HS-27A (cell line): ENCODE data around the gene SUSD6.
"Not testable (repeated sequence)": the region's sequence is repeated elsewhere in the genome, so short reads cannot be mapped to it uniquely, and the experiment has no call there.

Experiments used
- DNase-seq: peaks from one replicate; pipeline ENCODE4 v3.0.0-alpha.2; 2012; ENCODE audit warnings: low read depth, missing footprints

SUSD6 gene

DNA sequence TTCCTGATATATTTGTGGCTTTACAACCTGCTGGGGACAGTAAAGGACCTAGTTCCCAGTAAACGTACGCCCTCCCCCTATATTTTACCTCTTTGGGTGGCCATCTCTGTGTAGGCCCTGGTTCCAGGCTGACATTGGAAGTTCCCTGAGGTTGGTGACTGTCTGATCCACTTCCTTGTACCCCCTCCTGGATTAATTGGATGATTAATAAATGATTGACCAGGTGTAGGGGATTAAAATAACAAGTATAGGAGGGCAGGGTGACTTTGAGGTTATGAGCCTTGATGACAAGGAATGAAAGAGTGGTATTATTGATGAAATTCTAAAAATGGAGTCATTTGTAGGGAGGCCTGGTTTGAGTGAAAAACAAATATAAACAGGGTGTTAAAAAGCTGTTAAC, 9.6 kb downstream of the SUSD6 start:
- no peak for DNase-seq

DNA sequence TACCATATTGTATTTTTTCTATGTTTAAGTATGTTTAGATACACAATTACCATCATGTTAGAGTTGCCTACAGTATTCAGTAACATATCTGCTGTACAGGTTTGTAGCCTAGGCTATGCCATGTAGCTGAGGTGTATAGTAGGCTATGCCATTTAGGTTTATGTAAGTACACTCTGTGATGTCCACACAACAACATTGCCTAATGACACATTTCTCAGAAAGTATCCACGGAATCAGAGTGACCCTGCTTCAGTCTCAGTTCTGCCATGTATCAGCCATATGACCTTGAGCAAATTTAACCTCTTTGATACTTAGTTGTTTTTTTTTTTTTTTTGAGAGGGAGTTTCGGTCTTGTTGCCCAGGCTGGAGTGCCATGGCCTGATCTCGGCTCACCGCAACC, 12.7 kb downstream of the SUSD6 start:
- no peak for DNase-seq

DNA sequence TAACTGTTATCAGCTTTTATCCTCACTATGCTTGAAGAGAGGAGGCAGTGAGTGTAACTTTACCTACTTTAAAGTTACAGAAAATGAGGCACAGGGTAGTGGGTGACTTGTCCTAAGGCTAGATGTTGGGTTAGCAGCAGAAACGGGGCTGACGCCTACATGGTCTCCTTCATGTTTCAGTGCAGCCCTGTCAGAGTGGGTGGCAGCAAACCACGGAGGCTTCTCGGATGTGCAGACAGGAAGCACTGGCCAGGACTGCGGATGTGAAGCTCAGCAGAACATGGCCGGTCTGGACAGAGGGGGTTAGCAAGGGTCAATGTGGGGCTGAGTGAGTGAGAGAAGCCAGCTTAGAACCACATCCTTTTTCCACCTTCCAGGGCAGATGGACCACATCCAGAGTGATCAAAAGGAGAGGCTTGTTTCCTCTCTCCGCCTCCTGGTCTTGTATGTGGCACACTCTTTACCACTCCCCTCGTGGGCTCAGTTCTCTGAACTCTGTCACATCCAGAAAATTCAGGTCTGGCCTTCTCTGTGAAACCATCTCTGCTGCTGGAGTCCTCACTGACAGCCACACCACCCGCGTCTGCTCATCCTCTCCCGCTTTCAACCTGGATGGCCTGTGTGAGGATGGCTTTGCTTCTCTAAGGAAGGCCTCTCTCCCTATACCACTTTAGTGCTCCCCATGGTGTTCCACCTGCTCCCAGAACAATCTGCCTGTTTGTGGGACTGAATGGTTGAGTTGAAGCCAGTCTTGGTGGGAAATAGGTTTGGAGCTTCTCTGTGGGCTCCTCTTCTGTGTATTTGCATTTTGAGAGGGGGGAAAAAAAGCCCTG, 14.1 kb downstream of the SUSD6 start:
- no peak for DNase-seq

DNA sequence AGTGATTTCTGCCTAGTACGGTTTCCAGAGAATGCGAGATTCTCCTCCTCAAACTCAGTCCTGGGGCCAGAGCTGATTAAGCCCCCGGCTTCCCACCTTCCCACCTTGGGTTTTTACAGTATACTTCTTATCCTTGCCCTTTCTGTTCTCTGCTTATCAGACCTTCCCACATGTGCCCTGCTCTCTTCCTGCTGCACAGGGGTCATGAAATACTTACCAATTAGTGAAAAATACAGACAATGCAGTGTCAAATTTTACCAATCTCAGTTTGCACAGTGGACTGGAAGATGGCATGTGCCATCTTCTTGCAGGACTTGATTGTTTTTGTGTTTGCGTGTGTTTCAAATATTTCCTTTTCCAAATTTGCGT, 14.7 kb downstream of the SUSD6 start:
- no peak for DNase-seq

DNA sequence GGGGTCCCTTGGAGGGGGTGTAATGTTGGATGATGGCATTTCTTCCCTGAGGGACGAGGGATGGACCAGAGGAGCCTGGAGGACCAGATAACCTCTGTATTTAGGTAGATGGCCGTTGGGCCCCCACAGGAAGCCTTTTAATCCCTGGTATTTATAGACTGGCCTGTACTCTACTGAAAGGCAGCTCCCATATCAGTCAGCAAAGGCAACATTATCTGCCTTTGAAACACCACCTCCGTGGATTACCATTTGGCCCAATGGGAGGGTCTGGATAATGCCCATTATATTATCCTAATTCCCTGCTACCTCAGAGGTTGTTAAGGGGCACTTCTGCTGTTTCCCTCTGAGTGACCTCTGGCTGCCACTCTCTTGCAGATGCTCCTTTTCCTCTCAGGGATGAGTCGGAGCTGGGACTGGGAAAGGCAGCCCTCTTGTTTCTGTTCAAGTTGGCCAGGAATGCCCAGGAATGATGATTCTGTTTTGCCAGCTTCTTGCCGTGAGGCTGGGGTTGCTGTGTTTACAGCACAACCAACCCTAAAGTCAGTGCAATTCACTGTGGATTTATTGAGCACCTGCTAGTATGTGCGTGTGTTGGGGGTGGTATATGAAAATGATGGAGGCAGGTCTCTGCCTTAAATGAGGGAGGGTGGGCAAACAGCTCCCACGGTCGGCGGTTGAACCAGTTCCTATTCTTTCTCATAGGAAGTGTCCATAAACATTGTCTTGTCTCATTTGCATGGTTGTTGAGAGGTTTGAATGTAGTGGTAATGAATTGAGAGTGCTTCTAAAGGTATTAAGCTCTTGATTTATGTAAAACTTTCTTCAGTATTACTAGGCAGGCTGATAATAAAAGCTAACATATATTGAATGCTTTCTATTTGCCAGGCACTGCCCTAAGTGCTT, 18.1 kb downstream of the SUSD6 start:
- no peak for DNase-seq

DNA sequence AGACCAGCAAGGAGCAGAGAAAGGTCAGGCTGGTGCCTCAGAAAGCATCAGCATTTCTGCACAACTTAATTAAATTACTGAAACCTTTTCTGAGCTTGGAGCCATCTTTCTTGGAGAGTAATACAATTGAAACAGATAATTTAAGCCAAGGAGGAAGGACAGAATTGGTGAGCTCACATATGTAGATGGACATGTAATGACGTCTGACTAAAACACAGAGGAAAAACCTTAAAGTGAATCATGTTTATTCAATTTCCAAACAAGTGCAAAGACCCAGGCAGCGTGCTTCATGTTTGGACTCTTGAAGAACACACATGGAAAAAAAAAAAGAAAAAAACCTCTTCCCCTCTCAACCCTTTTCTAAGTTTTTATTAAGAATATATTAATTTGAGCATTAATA, 19.0 kb downstream of the SUSD6 start:
- DNase-seq = no peak

DNA sequence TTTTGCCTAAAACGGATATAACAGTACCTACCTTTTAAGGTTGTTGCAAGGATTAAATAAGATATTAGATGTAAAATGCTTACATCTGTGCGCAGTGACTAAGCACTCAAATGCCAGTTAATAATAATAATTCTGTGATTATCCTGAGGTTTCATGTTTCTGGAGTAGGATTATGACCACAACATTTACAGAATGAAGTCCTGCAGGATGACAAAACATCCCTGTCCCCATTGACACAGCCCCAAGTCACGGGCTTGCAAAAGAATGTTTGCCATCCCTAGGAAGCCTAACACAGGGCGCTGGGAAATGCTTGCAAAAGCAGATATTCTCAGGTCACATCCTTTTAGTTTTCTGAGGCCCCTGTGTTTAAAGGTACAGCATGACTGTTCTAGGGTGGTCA, 20.1 kb downstream of the SUSD6 start:
- DNase-seq = no peak

DNA sequence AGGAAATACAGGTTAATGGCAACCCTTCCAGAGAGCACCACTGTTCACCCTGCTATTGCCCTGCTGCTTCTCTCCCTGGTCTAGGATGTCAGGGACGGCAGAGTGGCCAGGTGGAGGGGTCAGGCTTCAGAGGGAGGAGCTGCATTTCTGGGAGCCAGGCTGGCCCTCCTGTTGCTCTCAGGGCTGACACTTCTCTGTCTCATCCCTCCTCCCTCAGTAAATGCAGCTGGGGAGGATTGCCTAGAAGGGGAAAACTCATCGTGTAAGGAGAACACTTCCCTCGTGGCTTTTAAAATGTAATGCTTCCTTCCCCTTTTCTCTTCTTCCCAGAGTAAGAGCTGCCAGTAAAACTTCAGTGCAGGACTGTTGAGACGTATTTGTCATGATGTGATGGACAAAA, 20.8 kb downstream of the SUSD6 start:
- DNase-seq = no peak

DNA sequence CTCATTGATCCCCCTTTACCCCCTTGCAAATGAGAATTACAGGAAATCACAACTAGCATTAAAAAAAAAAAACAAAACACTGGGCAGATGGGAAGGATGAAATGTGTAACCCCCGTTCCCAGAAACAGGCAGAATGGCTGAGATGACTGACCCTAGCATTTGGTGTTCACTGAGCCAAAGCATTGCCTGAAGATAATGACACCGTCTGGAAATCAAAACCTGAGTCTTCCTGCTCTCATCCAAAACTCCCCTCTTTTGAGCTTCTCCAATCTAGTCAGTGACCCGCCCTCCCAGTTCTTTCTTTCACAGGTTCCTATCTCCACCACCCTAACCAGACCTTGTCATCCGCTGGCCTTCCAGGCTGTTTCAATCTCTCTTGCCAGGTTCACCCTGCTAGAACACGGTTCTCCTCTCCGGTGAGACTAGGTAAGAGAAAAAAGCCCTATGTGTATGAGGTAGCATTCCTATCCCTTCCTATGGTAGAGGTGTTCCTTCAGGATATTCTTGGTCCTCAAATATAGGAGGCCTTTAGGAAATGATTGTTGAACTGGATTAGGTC, 21.3 kb downstream of the SUSD6 start:
- no peak for DNase-seq

DNA sequence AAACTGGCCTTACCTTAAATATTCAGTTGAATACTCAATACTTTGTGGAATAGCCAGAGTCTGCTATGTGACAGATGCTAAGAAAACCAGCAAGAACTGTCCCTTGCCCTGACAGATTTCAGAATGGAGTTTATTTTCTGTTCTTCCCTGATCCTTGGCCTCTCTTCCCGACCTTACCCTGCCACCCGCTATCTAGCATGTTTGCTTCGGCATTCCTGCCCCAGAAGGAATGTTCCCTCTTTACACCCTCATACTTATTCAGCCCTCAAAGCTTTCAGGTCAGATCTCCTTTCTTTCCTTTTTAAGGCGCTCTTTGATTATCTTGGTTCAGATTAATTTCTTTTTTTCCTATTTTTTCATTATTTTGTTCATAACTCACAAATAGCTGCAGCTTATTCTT, 21.8 kb downstream of the SUSD6 start:
- no peak for DNase-seq

DNA sequence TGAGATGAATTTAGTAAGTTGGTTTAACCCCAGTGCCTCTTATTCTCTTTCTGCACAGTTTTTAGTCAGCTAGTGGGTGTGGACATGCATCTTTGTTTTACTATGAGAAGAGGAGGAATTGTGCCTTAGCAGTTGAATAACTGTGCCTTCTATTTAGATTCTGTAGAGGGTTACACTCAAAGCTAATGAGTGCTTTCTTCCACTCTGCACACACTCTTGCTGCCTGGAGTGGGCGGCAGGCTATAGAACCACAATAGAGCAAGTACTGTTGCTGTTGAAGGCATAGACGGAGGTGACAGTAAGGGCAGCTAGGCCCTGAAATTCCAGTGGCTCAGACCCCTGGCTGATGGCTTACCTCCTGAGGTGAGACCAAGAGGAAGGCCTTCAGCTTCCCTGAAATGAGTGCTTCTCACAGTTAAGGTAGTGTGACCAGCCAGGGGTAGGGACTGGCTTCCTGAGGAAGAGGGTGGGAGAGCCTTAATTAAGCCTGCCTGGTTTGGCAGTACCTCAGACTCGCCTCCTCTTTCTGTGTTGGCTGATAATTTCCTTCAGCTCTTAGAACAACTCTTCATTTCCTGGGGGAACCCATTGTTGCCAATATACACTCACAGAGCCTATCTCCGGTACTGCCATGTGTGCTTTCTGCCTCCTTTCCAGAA, 24.7 kb downstream of the SUSD6 start:
- no peak for DNase-seq

DNA sequence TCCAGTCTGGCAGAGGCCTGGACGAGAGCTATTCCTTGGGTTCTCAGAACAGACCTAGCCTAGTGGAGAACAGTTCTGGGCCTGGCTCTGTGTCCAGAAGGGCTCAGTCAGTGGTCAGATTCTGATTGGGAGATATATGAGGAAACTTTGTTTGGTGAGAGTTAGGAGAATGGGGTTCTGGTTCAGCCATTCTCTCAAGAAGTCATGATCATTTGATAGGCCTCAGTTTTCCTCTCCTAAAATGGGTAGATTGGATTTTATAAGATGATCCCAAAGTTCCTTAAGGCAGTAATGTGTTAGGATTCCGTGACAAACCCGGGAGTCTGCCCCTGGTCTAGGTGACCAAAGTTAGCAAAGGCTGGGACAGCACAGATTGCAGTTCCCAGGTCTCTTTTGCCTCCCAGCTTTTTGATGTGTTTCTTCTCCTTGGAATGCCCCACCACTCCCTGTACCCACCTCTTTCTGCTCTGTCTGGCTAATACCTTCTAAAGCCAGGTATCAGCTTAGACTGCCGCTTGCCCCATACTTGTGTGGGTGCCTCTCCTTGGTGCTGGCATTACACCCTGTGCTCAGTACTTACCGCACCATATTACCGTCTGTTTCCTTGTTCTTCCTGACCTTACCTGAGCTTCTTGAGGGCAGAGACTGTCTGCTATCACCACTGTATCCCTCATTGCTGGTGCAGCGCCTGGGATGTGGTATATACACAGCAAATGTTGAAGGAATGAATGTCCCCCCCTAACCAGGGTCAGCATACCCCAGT, 25.5 kb downstream of the SUSD6 start:
- DNase-seq = no peak

DNA sequence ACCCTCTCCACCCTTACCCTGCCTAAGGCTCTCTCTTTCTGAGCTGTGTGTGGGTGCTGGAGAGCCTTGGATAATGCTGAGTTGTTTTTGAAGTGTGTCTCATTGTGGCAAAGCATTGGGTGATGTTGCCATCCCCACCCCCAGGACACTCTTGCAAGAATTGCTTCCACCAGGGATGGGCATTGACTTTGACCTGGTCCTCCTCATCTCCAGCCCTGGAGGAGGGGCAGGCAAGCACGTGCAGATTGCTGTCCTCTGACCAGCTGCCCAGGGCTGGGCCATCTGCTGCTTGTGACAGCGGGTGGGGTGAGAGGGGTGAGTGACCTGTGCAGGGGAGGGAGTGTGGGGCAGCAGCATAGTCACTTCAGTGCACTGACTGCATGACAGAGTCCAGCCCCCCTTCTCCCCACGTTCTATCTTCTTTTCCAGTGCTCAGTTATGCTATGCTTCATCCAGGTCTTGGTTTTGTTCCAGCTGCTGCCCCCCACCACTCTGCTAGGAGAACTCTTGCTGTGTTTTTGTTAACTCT, 26.2 kb downstream of the SUSD6 start:
- DNase-seq = no peak

DNA sequence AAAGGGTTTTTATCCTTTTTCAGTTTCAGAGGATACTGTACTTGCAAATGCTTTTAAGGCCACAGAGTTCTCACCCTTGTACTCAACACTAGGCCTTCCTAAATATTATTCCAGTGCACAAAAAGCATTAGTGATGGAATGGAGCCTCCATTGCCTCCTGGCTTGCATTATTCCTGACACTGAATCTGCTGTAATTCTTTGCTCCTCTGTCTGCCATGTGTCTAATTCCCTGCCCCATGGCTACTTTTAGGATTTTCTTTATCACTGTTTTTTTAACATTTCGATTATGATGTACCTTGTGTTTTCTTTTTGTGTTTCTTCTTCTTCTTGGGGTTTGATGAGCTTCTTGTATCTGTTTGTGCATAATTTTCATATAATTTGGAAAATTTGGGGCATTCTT, 29.5 kb downstream of the SUSD6 start:
- DNase-seq = no peak

DNA sequence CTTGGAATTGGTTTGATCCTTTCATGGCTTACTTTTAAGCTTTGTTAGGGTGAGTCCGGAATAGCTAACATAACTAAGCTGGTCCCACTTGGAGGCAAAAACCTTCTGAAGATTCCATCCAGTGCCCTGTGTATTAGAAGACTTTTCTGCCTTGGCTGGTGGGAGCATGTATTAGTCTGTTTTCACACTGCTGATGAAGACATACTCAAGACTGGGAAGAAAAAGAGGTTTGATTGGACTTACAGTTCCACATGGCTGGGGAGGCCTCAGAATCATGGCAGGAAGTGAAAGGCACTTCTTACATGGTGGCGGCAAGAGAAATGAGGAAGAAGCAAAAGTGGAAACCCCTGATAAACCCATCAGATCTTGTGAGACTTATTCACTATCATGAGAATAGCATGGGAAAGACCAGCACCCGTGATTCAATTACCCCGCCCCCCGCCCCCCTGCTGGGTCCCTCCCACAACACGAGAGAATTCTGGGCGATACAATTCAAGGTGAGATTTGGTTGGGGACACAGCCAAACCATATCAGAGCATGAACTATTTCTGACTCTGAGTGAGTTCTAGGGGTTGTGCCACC, 30.9 kb downstream of the SUSD6 start:
- DNase-seq = not testable (repeated sequence)

DNA sequence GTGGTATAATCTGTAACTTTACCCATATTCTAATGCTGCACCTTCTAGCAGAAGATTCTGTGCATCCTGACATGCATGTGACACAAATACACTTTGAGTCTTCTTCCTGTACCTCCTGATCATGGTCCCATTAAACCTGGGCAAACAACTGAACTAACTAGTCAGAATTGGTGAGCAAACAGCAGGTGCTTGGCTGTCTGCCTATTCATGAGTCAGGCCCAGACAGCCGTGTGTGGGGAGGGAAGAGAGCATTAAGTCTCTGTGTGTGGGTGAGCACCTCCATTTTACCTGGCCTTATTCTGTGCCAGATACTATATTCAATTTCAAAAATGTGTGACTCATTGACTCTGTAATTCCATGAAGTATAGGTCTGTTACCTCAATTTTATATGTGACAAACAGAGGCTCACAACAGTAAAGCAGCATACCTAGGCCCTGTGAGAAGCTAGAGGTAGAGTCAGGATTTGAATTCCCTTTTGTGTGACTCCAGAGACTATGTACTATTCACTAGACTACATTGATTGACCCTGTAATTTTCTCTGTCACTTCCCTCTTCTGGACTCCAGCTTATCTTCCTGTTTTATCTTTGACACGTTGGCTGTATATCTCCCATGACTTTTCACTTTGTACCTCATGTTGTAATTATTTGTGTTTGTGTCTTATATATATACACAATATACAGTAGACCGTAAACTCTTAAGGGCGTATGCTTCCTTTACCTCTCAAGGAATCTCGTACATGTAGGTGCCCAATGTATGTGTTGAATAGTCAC, 32.2 kb downstream of the SUSD6 start:
- no peak for DNase-seq

DNA sequence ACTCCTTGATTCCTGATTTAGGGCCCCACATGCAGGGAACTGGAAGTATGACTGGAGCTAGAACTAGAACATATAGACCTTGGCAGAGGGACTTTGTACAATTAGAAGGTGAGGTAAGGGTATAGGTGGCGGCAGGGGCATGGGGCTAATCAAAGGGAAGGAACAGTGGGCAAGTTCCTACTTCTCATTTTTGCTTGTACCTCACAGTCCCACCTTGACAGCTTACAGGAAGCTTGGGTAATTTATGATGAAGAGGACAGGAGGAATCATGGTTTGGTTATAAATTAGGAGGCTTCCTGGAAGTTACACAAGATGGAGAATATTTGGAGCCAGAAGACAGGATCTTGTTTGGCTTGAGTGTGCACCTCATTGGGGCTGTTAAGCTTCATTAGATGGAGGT, 33.4 kb downstream of the SUSD6 start:
- DNase-seq = no peak

DNA sequence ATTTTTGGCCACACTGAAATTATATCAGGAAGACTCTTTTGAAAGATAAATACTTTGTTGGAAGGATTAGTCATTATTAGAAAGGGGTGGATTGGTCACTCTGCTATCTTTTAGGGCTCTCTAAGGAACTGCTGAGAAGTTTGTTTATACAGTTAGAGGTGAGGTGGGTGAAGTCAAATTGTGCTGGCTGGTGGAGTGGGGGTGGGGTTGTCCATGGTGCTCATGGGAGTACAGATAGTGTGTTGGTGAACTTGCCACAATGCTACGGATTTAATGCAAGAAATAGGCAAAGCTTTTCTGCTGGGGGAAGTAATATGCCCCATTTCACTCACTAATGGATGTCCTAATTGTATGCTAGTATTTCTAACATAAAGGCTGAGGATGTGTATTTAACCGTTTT, 35.8 kb downstream of the SUSD6 start:
- no peak for DNase-seq

DNA sequence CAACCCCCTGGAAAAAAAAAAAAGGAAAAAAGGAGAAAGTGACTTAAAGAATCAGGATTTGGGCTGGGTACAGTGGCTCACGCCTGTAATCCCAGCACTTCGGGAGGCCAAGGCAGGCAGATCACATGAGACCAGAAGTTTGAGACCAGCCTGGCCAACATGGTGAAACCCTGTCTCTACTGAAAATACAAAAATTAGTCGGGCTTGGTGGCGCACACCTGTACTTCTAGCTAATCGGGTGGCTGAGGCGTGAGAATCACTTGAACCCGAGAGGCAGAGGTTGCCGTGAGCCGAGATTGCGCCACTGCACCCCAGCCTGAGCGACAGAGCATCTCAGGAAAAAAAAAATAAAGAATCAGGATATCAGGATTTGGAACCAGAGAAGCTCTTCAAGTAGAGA, 36.2 kb downstream of the SUSD6 start:
- DNase-seq = not testable (repeated sequence)
